Measurements from ENCODE around the gene FRMD3. TPM values are rescaled to one million over a fixed set of nuclear protein-coding genes. Genes with fewer than 3 reads are reported as not detected.
A peak's percentile ranks its signal among the peaks of the same experiment; 100 is the strongest.
"Not testable (repeated sequence)": the region's sequence is repeated elsewhere in the genome, so short reads cannot be mapped to it uniquely, and the experiment has no call there.

The FRMD3 gene
- total RNA-seq, 1 donor from 2014 or later = 1.0 TPM

- no peak for DNase-seq (ENCODE audit: low read depth)
These were observed 14.5 kb downstream of the FRMD3 start for GRCh38 chr9:83523684-83524083.

GRCh38 chr9:83521411-83521810, 16.8 kb downstream of the FRMD3 start:
- peak; percentile 85 for DNase-seq (ENCODE audit: low read depth)

GRCh38 chr9:83521011-83521410, 17.2 kb downstream of the FRMD3 start:
- DNase-seq (ENCODE audit: low read depth) = no peak

- DNase-seq (ENCODE audit: low read depth) = no peak
These were observed 17.9 kb downstream of the FRMD3 start for GRCh38 chr9:83520292-83520691.

- DNase-seq (ENCODE audit: low read depth) = not testable (repeated sequence)
These were observed 20.2 kb downstream of the FRMD3 start for GRCh38 chr9:83517980-83518379.

GRCh38 chr9:83514767-83515166, 23.4 kb downstream of the FRMD3 start:
- DNase-seq (ENCODE audit: low read depth) = no peak

GRCh38 chr9:83512621-83513020, 25.6 kb downstream of the FRMD3 start:
- peak; percentile 51 for DNase-seq (ENCODE audit: low read depth)

- DNase-seq (ENCODE audit: low read depth) = peak; percentile 89
These were observed 27.1 kb downstream of the FRMD3 start for GRCh38 chr9:83511051-83511450.

- peak; percentile 84 for DNase-seq (ENCODE audit: low read depth)
These were observed 28.8 kb downstream of the FRMD3 start for GRCh38 chr9:83509402-83509801.

GRCh38 chr9:83508067-83508466, 30.1 kb downstream of the FRMD3 start:
- DNase-seq (ENCODE audit: low read depth) = no peak

- no peak for DNase-seq (ENCODE audit: low read depth)
These were observed 32.9 kb downstream of the FRMD3 start for GRCh38 chr9:83505282-83505681.

- no peak for DNase-seq (ENCODE audit: low read depth)
These were observed 34.3 kb downstream of the FRMD3 start for GRCh38 chr9:83503866-83504265.

- DNase-seq (ENCODE audit: low read depth) = peak; percentile 64
These were observed 36.6 kb downstream of the FRMD3 start for GRCh38 chr9:83501565-83501964.

GRCh38 chr9:83497441-83497840, 40.8 kb downstream of the FRMD3 start:
- DNase-seq (ENCODE audit: low read depth) = no peak

- no peak for DNase-seq (ENCODE audit: low read depth)
These were observed 46.2 kb downstream of the FRMD3 start for GRCh38 chr9:83491995-83492394.

GRCh38 chr9:83491413-83491812, 46.8 kb downstream of the FRMD3 start:
- no peak for DNase-seq (ENCODE audit: low read depth)

- no peak for DNase-seq (ENCODE audit: low read depth)
These were observed 48.2 kb downstream of the FRMD3 start for GRCh38 chr9:83489961-83490360.

- DNase-seq (ENCODE audit: low read depth) = no peak
These were observed 53.2 kb downstream of the FRMD3 start for GRCh38 chr9:83484990-83485389.

- DNase-seq (ENCODE audit: low read depth) = no peak
These were observed 55.0 kb downstream of the FRMD3 start for GRCh38 chr9:83483223-83483622.

GRCh38 chr9:83479765-83480164, 58.4 kb downstream of the FRMD3 start:
- no peak for DNase-seq (ENCODE audit: low read depth)

- DNase-seq (ENCODE audit: low read depth) = peak; percentile 92
These were observed 60.6 kb downstream of the FRMD3 start for GRCh38 chr9:83477571-83477970.

- DNase-seq (ENCODE audit: low read depth) = no peak
These were observed 61.1 kb downstream of the FRMD3 start for GRCh38 chr9:83477120-83477519.

GRCh38 chr9:83476513-83476912, 61.7 kb downstream of the FRMD3 start:
- DNase-seq (ENCODE audit: low read depth) = no peak

- DNase-seq (ENCODE audit: low read depth) = no peak
These were observed 62.5 kb downstream of the FRMD3 start for GRCh38 chr9:83475741-83476140.

GRCh38 chr9:83474631-83475030, 63.6 kb downstream of the FRMD3 start:
- DNase-seq (ENCODE audit: low read depth) = no peak
